Esophagus muscularis mucosa (tissue), 4 donors: ENCODE results near the gene TBC1D21. TPM values are rescaled to one million over a fixed set of nuclear protein-coding genes. Genes with fewer than 3 reads are reported as not detected.

Experiments used
- DNase-seq: peaks from one replicate; pipeline ENCODE4 v3.0.0-alpha.2; 2017; ENCODE audit errors: extremely low spot score
- H3K27ac ChIP-seq, 4 donors: fragments of 200-600 bp; sonication (generic); replicated peaks in 1 of 4; 1 replicate in 3 of 4; 2 replicates in 1 of 4; pipeline ENCODE4 v1.5.1; 2016 to 2019; ENCODE audit warnings: mild to moderate bottlenecking in 1 of 4
- H3K27me3 ChIP-seq, 4 donors: fragments of 200-600 bp; sonication (generic); one replicate each; pipeline versions ENCODE4 v1.5.1 to v1.6.0; 2016 to 2019
- H3K36me3 ChIP-seq, 4 donors: fragments of 200-600 bp; sonication (generic); one replicate each; pipeline ENCODE4 v1.5.1; 2016 to 2019
- H3K4me1 ChIP-seq, 4 donors: fragments of 200-600 bp; sonication (generic); one replicate each; pipeline ENCODE4 v1.5.1; 2016 to 2019
- H3K4me3 ChIP-seq, 4 donors: fragments of 200-600 bp; sonication (generic); 1 replicate in 2 of 4; 2 replicates in 2 of 4; pipeline ENCODE4 v1.5.1; 2016 to 2019; ENCODE audit warnings: mild to moderate bottlenecking in 4 of 4, moderate library complexity in 1 of 4
- H3K9me3 ChIP-seq, 4 donors: fragments of 200-600 bp; sonication (generic); 1 replicate in 3 of 4; 2 replicates in 1 of 4; pipeline ENCODE4 v1.5.1; 2016 to 2019
- CTCF ChIP-seq, 3 experiments: fragments of 200-600 bp in 2 of 3; fragments of 450-650 bp in 1 of 3; sonication (generic) in 2 of 3; IDR thresholded peaks; one replicate each; pipeline ENCODE4 v1.5.1; 2017 to 2019; ENCODE audit warnings: antibody characterized with exemption in 3 of 3, mild to moderate bottlenecking in 2 of 3, moderate library complexity in 1 of 3
- EP300 ChIP-seq: sonication (generic); formaldehyde crosslinking; IDR thresholded peaks from one replicate; pipeline ENCODE4 v1.6.1; 2017; ENCODE audit warnings: antibody characterized with exemption
- POLR2A ChIP-seq: fragments of 450-650 bp; IDR thresholded peaks from one replicate; pipeline ENCODE4 v1.6.1; 2017; ENCODE audit warnings: antibody characterized with exemption, moderate library complexity, mild to moderate bottlenecking, low read depth
- POLR2AphosphoS5 ChIP-seq, 2 donors: sonication (generic); formaldehyde crosslinking; IDR thresholded peaks; one replicate each; pipeline ENCODE4 v1.6.1; 2017; ENCODE audit warnings: antibody characterized with exemption in 2 of 2
- WGBS: methylation state at CpG from one replicate; pipeline ENCODE4 v1.1.5; 2018; 5-methylcytosine and 5-hydroxymethylcytosine counted together
- intact Hi-C: fragments of 100-400 bp; cut with DNase I; formaldehyde crosslinking; loops from one replicate; pipeline ENCODE4 v1.15.1; 2023
- total RNA-seq, 4 donors: library from RNA; depleted of rRNA; stranded (reverse); fragments of >200 nt; gene quantifications; one replicate each; pipeline versions ENCODE4 v1.1.0 to v1.2.1, GENCODE V29; 2016

The TBC1D21 gene
- total RNA-seq, 4 donors from 2014 or later: not detected

- Histone ChIP-seq H3K36me3 (no peaks in the 10 kb centered on the region), H3K27ac (no peak overlapping the region), H3K9me3 (no peaks in the 10 kb centered on the region), H3K27me3 (peaks cover 0 to 20% (median 0%) of the 10 kb centered on the region in 4 donors), H3K4me3 (no peak overlapping the region), H3K4me1 (no peaks in the 10 kb centered on the region)
- DNase-seq: no peak
- intact Hi-C loops: no loop called here
- TF ChIP-seq CTCF (IDR thresholded peaks at IDR 0.05): no peak
- WGBS: 40% methylated on average over 2 of the region's 3 CpGs
These were observed 10.8 kb downstream of the TBC1D21 start for GRCh38 chr15:73884159-73884558.

GRCh38 chr15:73885954-73886700, 12.8 kb downstream of the TBC1D21 start:
- no peak for TF ChIP-seq POLR2AphosphoS5 (IDR thresholded peaks at IDR 0.05)
- TF ChIP-seq EP300: no peak
- no peak for TF ChIP-seq POLR2A
- TF ChIP-seq CTCF (IDR thresholded peaks at IDR 0.05): no peak
- DNase-seq: no peak
- WGBS: 86% methylated on average over 9 of the region's 9 CpGs
- H3K4me3 ChIP-seq: no peak overlapping the region
- H3K9me3 ChIP-seq: no peaks in the 10 kb centered on the region
- intact Hi-C loops: no loop called here
- H3K4me1 ChIP-seq: no peaks in the 10 kb centered on the region
- no peaks in the 10 kb centered on the region for H3K36me3 ChIP-seq
- no peak overlapping the region for H3K27ac ChIP-seq
- peaks cover 0 to 20% (median 0%) of the 10 kb centered on the region in 4 donors for H3K27me3 ChIP-seq

GRCh38 chr15:73886717-73887345, 13.5 kb downstream of the TBC1D21 start:
- DNase-seq: no peak
- 85% methylated on average over 5 of the region's 5 CpGs for WGBS

GRCh38 chr15:73887481-73887880, 14.1 kb downstream of the TBC1D21 start:
- no peak overlapping the region for H3K27ac ChIP-seq
- intact Hi-C loops: no loop called here
- H3K9me3 ChIP-seq: no peaks in the 10 kb centered on the region
- H3K4me1 ChIP-seq: no peaks in the 10 kb centered on the region
- no peak for DNase-seq
- peaks cover 0 to 10% (median 0%) of the 10 kb centered on the region in 4 donors for H3K27me3 ChIP-seq
- H3K4me3 ChIP-seq: no peak overlapping the region
- H3K36me3 ChIP-seq: no peaks in the 10 kb centered on the region
- 81% methylated on average over 5 of the region's 7 CpGs for WGBS
- no peak for TF ChIP-seq POLR2A

More at GRCh38 chr15:73886717-73887345, 13.5 kb downstream of the TBC1D21 start:
- Histone ChIP-seq H3K27me3 (peaks cover 0 to 16% (median 0%) of the 10 kb centered on the region in 4 donors), H3K27ac (no peak overlapping the region), H3K4me3 (no peak overlapping the region), H3K9me3 (no peaks in the 10 kb centered on the region), H3K36me3 (no peaks in the 10 kb centered on the region), H3K4me1 (no peaks in the 10 kb centered on the region)
- TF ChIP-seq POLR2AphosphoS5 (IDR thresholded peaks at IDR 0.05) (no peak), CTCF (IDR thresholded peaks at IDR 0.05) (no peak), POLR2A (no peak), EP300 (no peak)
- intact Hi-C loops: no loop called here

- intact Hi-C loops: no loop called here
These were observed 15.1 kb downstream of the TBC1D21 start for GRCh38 chr15:73888224-73889041.

More at GRCh38 chr15:73888224-73889041, 15.1 kb downstream of the TBC1D21 start:
- Histone ChIP-seq H3K36me3 (no peaks in the 10 kb centered on the region), H3K27me3 (peaks cover 0 to under 1% (median 0%) of the 10 kb centered on the region in 4 donors), H3K4me3 (no peak overlapping the region), H3K27ac (no peak overlapping the region), H3K4me1 (no peaks in the 10 kb centered on the region), H3K9me3 (no peaks in the 10 kb centered on the region)
- DNase-seq: no peak
- TF ChIP-seq POLR2A: no peak
- TF ChIP-seq EP300: no peak
- TF ChIP-seq POLR2AphosphoS5 (IDR thresholded peaks at IDR 0.05): no peak
- no peak for TF ChIP-seq CTCF (IDR thresholded peaks at IDR 0.05)
- WGBS: 84% methylated on average over 8 of the region's 10 CpGs
